ENCODE measurements around the gene BRD9.

DNA sequence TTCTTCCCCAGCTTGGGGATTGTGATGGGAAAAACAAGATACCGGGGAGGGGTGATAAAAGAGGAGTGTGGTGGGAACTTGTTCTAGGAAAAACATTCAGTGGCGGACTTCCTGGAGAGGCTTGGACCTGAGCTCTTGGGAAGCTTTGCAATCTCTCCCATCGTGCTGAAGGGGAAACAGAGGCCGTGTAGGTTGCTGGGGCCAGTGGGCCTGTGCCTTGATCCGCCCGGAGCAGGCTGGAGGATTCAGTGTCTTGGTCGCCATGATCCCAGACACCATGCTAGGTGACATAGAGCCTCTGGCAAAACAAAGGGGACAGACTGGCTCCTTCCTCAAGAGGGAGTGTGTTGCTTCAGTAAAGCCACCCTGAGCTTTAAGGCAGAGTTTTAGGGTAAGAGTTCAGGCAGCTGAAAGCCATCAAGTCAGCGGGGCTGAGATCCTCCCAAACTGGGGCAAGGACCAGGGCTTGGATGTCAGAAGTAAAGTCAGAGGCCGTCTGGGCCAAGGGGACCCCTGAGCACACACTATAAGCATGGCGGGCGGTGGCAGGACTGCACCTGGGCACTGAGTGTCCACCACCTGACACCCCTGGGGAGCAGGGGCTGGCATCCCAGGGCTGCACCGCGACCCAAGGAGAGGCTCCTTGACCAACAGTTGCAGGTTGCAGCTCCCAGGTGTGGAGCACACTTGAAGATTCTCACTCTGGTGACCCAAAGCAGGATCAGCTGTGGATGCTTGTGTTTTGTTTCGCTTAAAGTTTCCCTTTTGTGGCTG is 44.7 kb upstream of the BRD9 start:
- TF ChIP-seq POLR2A (IDR thresholded peaks at IDR 0.05) = no peak
- TF ChIP-seq, protein P1, sequence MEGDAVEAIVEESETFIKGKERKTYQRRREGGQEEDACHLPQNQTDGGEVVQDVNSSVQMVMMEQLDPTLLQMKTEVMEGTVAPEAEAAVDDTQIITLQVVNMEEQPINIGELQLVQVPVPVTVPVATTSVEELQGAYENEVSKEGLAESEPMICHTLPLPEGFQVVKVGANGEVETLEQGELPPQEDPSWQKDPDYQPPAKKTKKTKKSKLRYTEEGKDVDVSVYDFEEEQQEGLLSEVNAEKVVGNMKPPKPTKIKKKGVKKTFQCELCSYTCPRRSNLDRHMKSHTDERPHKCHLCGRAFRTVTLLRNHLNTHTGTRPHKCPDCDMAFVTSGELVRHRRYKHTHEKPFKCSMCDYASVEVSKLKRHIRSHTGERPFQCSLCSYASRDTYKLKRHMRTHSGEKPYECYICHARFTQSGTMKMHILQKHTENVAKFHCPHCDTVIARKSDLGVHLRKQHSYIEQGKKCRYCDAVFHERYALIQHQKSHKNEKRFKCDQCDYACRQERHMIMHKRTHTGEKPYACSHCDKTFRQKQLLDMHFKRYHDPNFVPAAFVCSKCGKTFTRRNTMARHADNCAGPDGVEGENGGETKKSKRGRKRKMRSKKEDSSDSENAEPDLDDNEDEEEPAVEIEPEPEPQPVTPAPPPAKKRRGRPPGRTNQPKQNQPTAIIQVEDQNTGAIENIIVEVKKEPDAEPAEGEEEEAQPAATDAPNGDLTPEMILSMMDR (IDR thresholded peaks at IDR 0.05 in 8 of 11, conservative IDR thresholded peaks at IDR 0.05 in 3 of 11) = no peak
